Measurements from ENCODE around the gene RPL5.

The RPL5 gene

GRCh38 chr1:92887465-92887864 is 55.6 kb downstream of the RPL5 start:
- in situ Hi-C loops (cut with MboI; ENCODE audit: low sequenced_read_pairs): no loop called here
